Transverse colon (tissue), 4 donors: ENCODE data around the gene TRIM22.

ENCODE experiments used
- POLR2A ChIP-seq: fragments of 450-650 bp; IDR thresholded peaks from one replicate; pipeline ENCODE4 v1.6.1; 2016; ENCODE audit warnings: antibody characterized with exemption, mild to moderate bottlenecking, moderate library complexity
- POLR2AphosphoS5 ChIP-seq, 3 donors: sonication (generic); formaldehyde crosslinking; IDR thresholded peaks; one replicate each; pipeline ENCODE4 v1.6.1; 2016; ENCODE audit warnings: antibody characterized with exemption in 3 of 3
- TF ChIP-seq, protein P1 (sequence below), 5 experiments: fragments of 200-600 bp in 3 of 5; fragments of 450-650 bp in 2 of 5; sonication (generic) in 3 of 5; IDR thresholded peaks; 1 replicate in 2 of 5; 2 replicates in 3 of 5; pipeline ENCODE4 v1.5.1; 2016 to 2017; ENCODE audit warnings: antibody characterized with exemption in 5 of 5, inconsistent platforms in 3 of 5, mild to moderate bottlenecking in 2 of 5, moderate library complexity in 1 of 5

DNA sequence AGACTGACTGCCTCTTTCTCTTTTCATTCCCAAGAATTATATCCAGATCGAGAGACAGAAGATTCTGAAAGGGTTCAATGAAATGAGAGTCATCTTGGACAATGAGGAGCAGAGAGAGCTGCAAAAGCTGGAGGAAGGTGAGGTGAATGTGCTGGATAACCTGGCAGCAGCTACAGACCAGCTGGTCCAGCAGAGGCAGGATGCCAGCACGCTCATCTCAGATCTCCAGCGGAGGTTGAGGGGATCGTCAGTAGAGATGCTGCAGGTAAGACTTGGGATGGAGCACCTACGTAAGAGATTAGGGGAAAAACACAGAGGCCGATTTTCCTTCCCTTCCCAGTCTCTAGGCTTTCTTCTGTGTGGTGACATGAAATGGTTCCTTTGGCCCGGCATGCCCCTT is 8.7 kb downstream of the TRIM22 start:
- TF ChIP-seq, protein P1, sequence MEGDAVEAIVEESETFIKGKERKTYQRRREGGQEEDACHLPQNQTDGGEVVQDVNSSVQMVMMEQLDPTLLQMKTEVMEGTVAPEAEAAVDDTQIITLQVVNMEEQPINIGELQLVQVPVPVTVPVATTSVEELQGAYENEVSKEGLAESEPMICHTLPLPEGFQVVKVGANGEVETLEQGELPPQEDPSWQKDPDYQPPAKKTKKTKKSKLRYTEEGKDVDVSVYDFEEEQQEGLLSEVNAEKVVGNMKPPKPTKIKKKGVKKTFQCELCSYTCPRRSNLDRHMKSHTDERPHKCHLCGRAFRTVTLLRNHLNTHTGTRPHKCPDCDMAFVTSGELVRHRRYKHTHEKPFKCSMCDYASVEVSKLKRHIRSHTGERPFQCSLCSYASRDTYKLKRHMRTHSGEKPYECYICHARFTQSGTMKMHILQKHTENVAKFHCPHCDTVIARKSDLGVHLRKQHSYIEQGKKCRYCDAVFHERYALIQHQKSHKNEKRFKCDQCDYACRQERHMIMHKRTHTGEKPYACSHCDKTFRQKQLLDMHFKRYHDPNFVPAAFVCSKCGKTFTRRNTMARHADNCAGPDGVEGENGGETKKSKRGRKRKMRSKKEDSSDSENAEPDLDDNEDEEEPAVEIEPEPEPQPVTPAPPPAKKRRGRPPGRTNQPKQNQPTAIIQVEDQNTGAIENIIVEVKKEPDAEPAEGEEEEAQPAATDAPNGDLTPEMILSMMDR (IDR thresholded peaks at IDR 0.05) = no peak
- TF ChIP-seq POLR2A (no peak), POLR2AphosphoS5 (IDR thresholded peaks at IDR 0.05) (no peak)
